OCI-LY7 (cell line): ENCODE results near the gene TXNRD1.

Source experiments
- CTCF ChIP-seq: fragments of 200-600 bp; sonication (generic); conservative IDR thresholded peaks from 2 replicates; pipeline ENCODE4 v1.5.1; 2014; ENCODE audit warnings: mild to moderate bottlenecking, antibody characterized with exemption, low read length, moderate library complexity, mixed read lengths
- EZH2phosphoT487 ChIP-seq: fragments of 200-600 bp; sonication (generic); IDR thresholded peaks from 2 replicates; pipeline ENCODE4 v1.6.1; 2018; ENCODE audit warnings: low read depth, borderline replicate concordance, mild to moderate bottlenecking, mixed run types, antibody characterized with exemption, low read length, moderate library complexity, mixed read lengths

- no peak for TF ChIP-seq CTCF
- no peak for TF ChIP-seq EZH2phosphoT487
These were observed 129.1 kb downstream of the TXNRD1 start for GRCh38 chr12:104344682-104345081.
